A673 (cell line): Measurements from ENCODE around the gene TWIST1. TPM values are rescaled to one million over a fixed set of nuclear protein-coding genes. Genes with fewer than 3 reads are reported as not detected.

Experiments used
- Bru-seq: library from RNA; stranded (reverse); fragments of 400-500 nt; gene quantifications from one replicate; lab custom pipeline; 2021; lab: Mats Ljungman, UMichigan
- BruChase-seq, 2 experiments: library from RNA; stranded (reverse); fragments of 400-500 nt; gene quantifications; one replicate each; lab custom pipeline; 2021; lab: Mats Ljungman, UMichigan
- BruUV-seq: library from RNA; stranded (reverse); fragments of 400-500 nt; replicated peaks from 2 replicates; lab custom pipeline; 2021; lab: Mats Ljungman, UMichigan
- CTCF ChIA-PET: fragments of 300-600 bp; sonication (Branson Sonifier 250); formaldehyde crosslinking; loops from one replicate; lab custom pipeline; 2022; ENCODE audit warnings: antibody characterized with exemption; lab: Charles Lee
- POLR2A ChIA-PET: fragments of 300-600 bp; sonication (Branson Sonifier 250); formaldehyde crosslinking; loops from one replicate; lab custom pipeline; 2022; ENCODE audit warnings: antibody characterized with exemption; ENCODE audit not compliant: low non-redundant PET; lab: Charles Lee
- DNase-seq: peaks from one replicate; pipeline ENCODE4 v3.0.0-alpha.2; 2015; ENCODE audit warnings: low spot score
- H3K27ac ChIP-seq: fragments of 200-600 bp; sonication (generic); 2 replicates; pipeline ENCODE4 v1.5.1; 2016; ENCODE audit warnings: mixed run types, low read depth, mild to moderate bottlenecking, mixed read lengths, antibody characterized with exemption, low read length; ENCODE audit not compliant: poor library complexity, severe bottlenecking
- H3K27me3 ChIP-seq: fragments of 200-600 bp; sonication (generic); replicated peaks from 2 replicates; pipeline ENCODE4 v1.6.1; 2017; ENCODE audit warnings: mixed run types, low read depth, mild to moderate bottlenecking, mixed read lengths, antibody characterized with exemption, low read length; ENCODE audit not compliant: insufficient read depth, poor library complexity
- H3K36me3 ChIP-seq: fragments of 200-600 bp; sonication (generic); 2 replicates; pipeline ENCODE4 v1.6.1; 2016; ENCODE audit warnings: mixed run types, mild to moderate bottlenecking, mixed read lengths, antibody characterized with exemption, low read length; ENCODE audit not compliant: insufficient read depth, poor library complexity, severe bottlenecking
- H3K4me1 ChIP-seq: fragments of 200-600 bp; sonication (generic); 2 replicates; pipeline ENCODE4 v1.6.1; 2017; ENCODE audit warnings: mixed run types, mild to moderate bottlenecking, mixed read lengths, antibody characterized with exemption, low read length; ENCODE audit not compliant: insufficient read depth, poor library complexity, severe bottlenecking
- H3K4me3 ChIP-seq: fragments of 200-600 bp; sonication (generic); 2 replicates; pipeline ENCODE4 v1.5.1; 2016; ENCODE audit warnings: low read depth, mixed run types, mild to moderate bottlenecking, mixed read lengths, low read length; ENCODE audit not compliant: poor library complexity, severe bottlenecking
- H3K9me3 ChIP-seq: fragments of 200-600 bp; sonication (generic); 2 replicates; pipeline ENCODE4 v1.6.1; 2016; ENCODE audit warnings: mixed run types, low read depth, mild to moderate bottlenecking, mixed read lengths, antibody characterized with exemption, low read length; ENCODE audit not compliant: poor library complexity, severe bottlenecking
- CTCF ChIP-seq: fragments of 300-800, 200-600 bp; sonication (generic); conservative IDR thresholded peaks from 2 replicates; pipeline ENCODE4 v1.5.1; 2017; ENCODE audit warnings: low read depth, mild to moderate bottlenecking, antibody characterized with exemption, low read length, moderate library complexity, mixed read lengths
- EZH2 ChIP-seq: fragments of 200-600 bp; sonication (generic); IDR thresholded peaks from 2 replicates; pipeline ENCODE4 v1.6.1; 2017; ENCODE audit warnings: borderline replicate concordance, low read depth, mild to moderate bottlenecking, mixed read lengths, antibody characterized with exemption, low read length; ENCODE audit not compliant: poor library complexity, severe bottlenecking
- intact Hi-C: fragments of 100-400 bp; cut with micrococcal nuclease; formaldehyde crosslinking; loops from one replicate; pipeline ENCODE4 v1.10.0; 2022; ENCODE audit not compliant: unreplicated experiment
- long read RNA-seq: library from polyadenylated mRNA; stranded (forward); transcript quantifications from one replicate; pipeline ENCODE4 v2.0.0, GENCODE V29; 2022
- total RNA-seq: library from RNA; stranded (reverse); gene quantifications from 2 replicates; pipeline ENCODE4 v1.2.3, GENCODE V29; 2021

Gene TWIST1
- 37.6 and 41.6 TPM in 2 replicates for total RNA-seq
- Bru-seq, nascent RNA, result percentile 91 among the genes with signal in this experiment
- BruChase-seq, experiment 1, labeled RNA remaining after a 2-hour chase, result percentile 93 among the genes with signal in this experiment
- percentile 76 among the genes with signal in this experiment for BruChase-seq, experiment 2, labeled RNA remaining after a 6-hour chase
- long read RNA-seq, transcript TWIST1-201 (2 exons, 1,666 nt), result major isoform, 20 of 25 reads
- long read RNA-seq, partial matches to known transcripts, result 0 of 25 reads
- long read RNA-seq, other reads (novel, unspliced or antisense), result 4 of 25 reads

- BruUV-seq, result no TSS peak
- TF ChIP-seq EZH2 (no peak), CTCF (no peak)
- Histone ChIP-seq H3K27me3 (no peaks in the 10 kb centered on the region), H3K27ac (peak within 1 kb of the TSS; percentile 80), H3K4me3 (peak within 1 kb of the TSS; percentile 96), H3K9me3 (no peaks in the 10 kb centered on the region), H3K36me3 (peaks cover 12% of the 10 kb centered on the region), H3K4me1 (peaks cover 23% of the 10 kb centered on the region)
- intact Hi-C loops, result loop anchor here (5.0 kb wide), 2 partner anchors 450 to 765 kb away; no protein-coding TSS in a partner anchor
- ChIA-PET POLR2A (interaction anchor here (0.6 kb wide), 1 partner anchor 376 kb away, joined by 3 read pairs; no protein-coding TSS in a partner anchor), CTCF (interaction anchor here (0.6 to 1.9 kb wide), 4 partner anchors 240 to 765 kb away, joined by 4 to 5 read pairs (median 4); no protein-coding TSS in a partner anchor)
- DNase-seq, result peak; percentile 89
Measured at GRCh38 chr7:19117091-19117869, at the start of gene TWIST1. Gene TWIST1, minus strand, starts transcription at chr7:19117636. Its CDS starts 315 bp downstream, at chr7:19117321.

DNA sequence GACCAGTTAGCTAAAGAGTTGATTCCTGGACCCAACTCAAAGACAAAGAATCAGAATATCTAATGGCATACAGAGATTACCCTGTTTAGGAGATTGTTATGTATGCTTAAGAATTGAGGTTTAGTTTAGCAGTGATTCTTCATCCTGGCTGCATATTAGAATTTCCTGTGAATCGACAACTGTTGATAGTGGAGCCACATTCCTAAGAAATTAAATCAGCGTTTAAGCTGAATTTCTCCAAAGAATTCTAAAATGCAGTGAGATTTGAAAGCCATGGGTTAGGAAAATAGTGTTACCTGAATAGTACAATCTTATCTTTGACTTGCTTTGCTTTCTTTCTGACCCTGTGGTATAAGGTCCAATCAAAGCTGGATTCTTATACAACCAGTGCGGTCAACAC lies 44.2 kb upstream of the TWIST1 start:
- intact Hi-C loops, result no loop called here
- BruUV-seq, result no TSS peak
- no peaks in the 10 kb centered on the region for H3K9me3 ChIP-seq
- H3K36me3 ChIP-seq, result no peaks in the 10 kb centered on the region
- TF ChIP-seq EZH2, result no peak
- no peak for TF ChIP-seq CTCF
- DNase-seq, result no peak
- no peak overlapping the region for H3K4me3 ChIP-seq
- peaks cover 3% of the 10 kb centered on the region for H3K27me3 ChIP-seq
- no peak overlapping the region for H3K27ac ChIP-seq
- CTCF ChIA-PET, result no interaction called here
- no peaks in the 10 kb centered on the region for H3K4me1 ChIP-seq
- POLR2A ChIA-PET, result no interaction called here

DNA sequence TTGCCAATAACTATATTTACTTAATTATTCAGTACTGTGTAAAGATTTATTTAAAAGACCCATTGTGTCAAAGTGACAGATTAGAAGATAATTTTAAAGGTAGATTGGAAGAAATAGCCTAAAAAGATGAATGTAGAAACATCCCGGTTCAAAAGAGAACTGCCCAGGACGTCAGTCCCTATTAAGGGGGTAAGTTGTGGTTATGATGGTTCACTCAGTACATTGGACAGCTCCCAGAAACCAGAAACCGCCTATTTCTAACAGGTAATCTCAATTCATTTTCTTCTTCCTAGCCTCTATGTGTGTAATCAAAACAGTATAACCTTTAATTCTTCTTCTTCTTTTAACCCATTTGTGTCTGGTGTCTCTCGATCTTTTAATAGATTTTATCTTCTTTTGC lies 29.3 kb upstream of the TWIST1 start:
- no peaks in the 10 kb centered on the region for H3K27me3 ChIP-seq
- TF ChIP-seq CTCF (no peak), EZH2 (no peak)
- H3K36me3 ChIP-seq, result no peaks in the 10 kb centered on the region
- no TSS peak for BruUV-seq
- no peaks in the 10 kb centered on the region for H3K4me1 ChIP-seq
- H3K4me3 ChIP-seq, result no peak overlapping the region
- no peak overlapping the region for H3K27ac ChIP-seq
- DNase-seq, result peak; percentile 31
- intact Hi-C loops, result no loop called here
- POLR2A ChIA-PET, result no interaction called here
- CTCF ChIA-PET, result no interaction called here
- H3K9me3 ChIP-seq, result no peaks in the 10 kb centered on the region
